Measurements from ENCODE around the gene PRPSAP1.

The PRPSAP1 gene, protein sequence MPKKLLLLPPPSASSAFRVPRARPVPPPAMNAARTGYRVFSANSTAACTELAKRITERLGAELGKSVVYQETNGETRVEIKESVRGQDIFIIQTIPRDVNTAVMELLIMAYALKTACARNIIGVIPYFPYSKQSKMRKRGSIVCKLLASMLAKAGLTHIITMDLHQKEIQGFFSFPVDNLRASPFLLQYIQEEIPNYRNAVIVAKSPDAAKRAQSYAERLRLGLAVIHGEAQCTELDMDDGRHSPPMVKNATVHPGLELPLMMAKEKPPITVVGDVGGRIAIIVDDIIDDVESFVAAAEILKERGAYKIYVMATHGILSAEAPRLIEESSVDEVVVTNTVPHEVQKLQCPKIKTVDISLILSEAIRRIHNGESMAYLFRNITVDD

DNA sequence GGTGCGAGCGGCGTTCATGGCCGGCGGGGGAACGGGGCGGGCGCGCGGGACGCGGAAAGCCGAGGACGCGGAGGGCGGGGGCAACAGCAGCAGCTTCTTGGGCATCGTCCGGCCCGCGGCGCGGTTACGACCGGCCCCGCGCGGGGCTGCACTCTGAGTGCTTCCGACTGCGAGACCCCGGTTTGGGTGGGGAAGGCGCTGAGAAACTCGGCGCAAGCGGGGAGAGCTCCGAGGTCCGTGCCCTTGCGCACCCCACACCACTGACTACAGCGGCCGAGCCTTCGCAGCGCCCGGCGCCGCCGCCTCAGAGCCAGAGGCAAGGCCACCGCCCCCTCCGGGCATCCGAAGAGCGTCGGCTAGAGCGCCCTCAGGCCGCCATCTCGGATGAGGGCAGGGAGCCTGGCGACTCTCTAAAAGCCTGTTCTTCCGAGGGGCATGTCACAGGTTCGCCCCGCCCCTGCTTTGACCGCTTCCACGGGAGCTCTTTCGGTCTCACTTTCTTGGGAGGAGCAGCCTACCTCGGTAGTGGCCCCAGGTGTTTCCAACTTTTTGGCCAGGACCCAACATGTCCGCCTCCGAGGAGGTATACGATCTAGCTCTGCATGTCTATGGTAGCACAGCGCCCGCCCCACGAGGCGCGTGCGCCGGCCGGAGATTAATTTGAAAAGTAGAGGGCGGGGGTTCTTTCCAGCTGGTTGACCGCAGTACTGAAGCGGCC lies at the start of gene PRPSAP1:
PRPSAP1 (minus strand) TSS at position 318 of the 718 bp plus-strand sequence; CDS start at position 105, 213 bp downstream.
- H3K4me3 ChIP-seq (ENCODE audit: low read depth, low read length): peak within 1 kb of the TSS; percentile 71
- DNase-seq (ENCODE audit: low read depth): peak; percentile 74
- TF ChIP-seq, protein P1, sequence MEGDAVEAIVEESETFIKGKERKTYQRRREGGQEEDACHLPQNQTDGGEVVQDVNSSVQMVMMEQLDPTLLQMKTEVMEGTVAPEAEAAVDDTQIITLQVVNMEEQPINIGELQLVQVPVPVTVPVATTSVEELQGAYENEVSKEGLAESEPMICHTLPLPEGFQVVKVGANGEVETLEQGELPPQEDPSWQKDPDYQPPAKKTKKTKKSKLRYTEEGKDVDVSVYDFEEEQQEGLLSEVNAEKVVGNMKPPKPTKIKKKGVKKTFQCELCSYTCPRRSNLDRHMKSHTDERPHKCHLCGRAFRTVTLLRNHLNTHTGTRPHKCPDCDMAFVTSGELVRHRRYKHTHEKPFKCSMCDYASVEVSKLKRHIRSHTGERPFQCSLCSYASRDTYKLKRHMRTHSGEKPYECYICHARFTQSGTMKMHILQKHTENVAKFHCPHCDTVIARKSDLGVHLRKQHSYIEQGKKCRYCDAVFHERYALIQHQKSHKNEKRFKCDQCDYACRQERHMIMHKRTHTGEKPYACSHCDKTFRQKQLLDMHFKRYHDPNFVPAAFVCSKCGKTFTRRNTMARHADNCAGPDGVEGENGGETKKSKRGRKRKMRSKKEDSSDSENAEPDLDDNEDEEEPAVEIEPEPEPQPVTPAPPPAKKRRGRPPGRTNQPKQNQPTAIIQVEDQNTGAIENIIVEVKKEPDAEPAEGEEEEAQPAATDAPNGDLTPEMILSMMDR (IDR thresholded peaks at IDR 0.05; ENCODE audit: low read depth, low read length, missing control alignments): no peak

- no peak for DNase-seq (ENCODE audit: low read depth)
- no peak overlapping the region for H3K4me3 ChIP-seq (ENCODE audit: low read depth, low read length)
- TF ChIP-seq, protein P1 (IDR thresholded peaks at IDR 0.05; ENCODE audit: low read depth, low read length, missing control alignments): no peak
These were observed 49.0 kb upstream of the PRPSAP1 start for GRCh38 chr17:76402711-76403110.

- TF ChIP-seq, protein P1 (IDR thresholded peaks at IDR 0.05; ENCODE audit: low read depth, low read length, missing control alignments): no peak
These were observed 45.8 kb upstream of the PRPSAP1 start for GRCh38 chr17:76399175-76400172.

GRCh38 chr17:76398523-76399174 lies 44.9 kb upstream of the PRPSAP1 start:
- TF ChIP-seq, protein P1 (IDR thresholded peaks at IDR 0.05; ENCODE audit: low read depth, low read length, missing control alignments): no peak
- H3K4me3 ChIP-seq (ENCODE audit: low read depth, low read length): no peak overlapping the region
- no peak for DNase-seq (ENCODE audit: low read depth)

More at GRCh38 chr17:76399175-76400172, 45.8 kb upstream of the PRPSAP1 start:
- DNase-seq (ENCODE audit: low read depth): no peak
- no peak overlapping the region for H3K4me3 ChIP-seq (ENCODE audit: low read depth, low read length)

DNA sequence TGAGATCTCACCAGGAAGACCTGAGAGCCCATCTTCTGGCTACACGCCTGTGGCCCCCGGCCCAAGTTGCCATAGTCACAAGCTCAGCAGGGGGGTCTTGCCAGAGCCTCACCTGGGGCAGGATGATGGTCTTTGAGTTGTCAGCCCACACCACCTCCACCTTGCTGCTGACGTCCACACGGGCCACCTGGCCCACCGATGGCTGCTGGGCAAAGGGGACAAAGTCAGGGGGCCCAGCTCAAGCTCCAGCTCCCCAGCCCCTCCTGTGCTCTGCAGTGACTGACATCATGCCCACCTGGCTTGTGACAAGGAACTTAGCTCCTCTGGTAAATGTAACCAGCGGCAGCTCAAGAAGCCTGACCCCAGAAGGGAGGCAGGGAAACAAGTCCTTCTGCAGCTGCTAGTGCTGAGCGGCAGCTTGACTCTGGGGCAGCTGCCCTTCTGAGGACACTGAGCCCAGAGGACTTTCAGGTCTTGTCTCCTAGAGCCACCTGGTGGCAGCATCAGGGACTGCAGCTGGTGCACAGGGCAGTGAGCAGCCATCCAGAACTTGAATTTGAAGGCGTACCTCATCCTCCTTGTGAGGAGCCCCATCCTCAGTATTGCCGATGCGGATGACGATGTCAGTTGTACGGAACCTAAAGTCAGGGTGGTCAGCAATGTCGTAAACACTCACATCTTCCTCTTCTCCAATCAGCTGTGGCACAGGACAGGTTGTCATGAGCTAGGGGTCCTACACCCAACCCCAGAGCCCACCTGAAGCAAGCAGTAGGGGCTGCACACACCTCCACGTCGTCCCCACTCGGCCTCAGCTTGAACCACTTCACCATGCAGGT lies 44.2 kb upstream of the PRPSAP1 start:
- H3K4me3 ChIP-seq (ENCODE audit: low read depth, low read length): no peak overlapping the region
- DNase-seq (ENCODE audit: low read depth): peak; percentile 48
- TF ChIP-seq, protein P1 (IDR thresholded peaks at IDR 0.05; ENCODE audit: low read depth, low read length, missing control alignments): peak; percentile 99
